DMS114 treated with DMSO at 0.1 percent for 48 hours (cell line): Measurements from ENCODE around the gene PPARD.
A peak's percentile ranks its signal among the peaks of the same experiment; 100 is the strongest.
"Not testable (repeated sequence)": the region's sequence is repeated elsewhere in the genome, so short reads cannot be mapped to it uniquely, and the experiment has no call there.

Source experiments
- DNase-seq: peaks from one replicate; lab custom pipeline; 2025; ENCODE audit not compliant: unreplicated experiment; lab: John Stamatoyannopoulos, UW

The PPARD gene

GRCh38 chr6:35342258-35343091 is at the start of gene PPARD:
Gene PPARD, plus strand, starts transcription at chr6:35342558. Its CDS starts 68,530 bp downstream, at chr6:35411088.
- peak; percentile 97 for DNase-seq

- DNase-seq = no peak
Observed at GRCh38 chr6:35293681-35294080, 48.7 kb upstream of the PPARD start.

- DNase-seq = no peak
Observed at GRCh38 chr6:35294308-35294945, 47.9 kb upstream of the PPARD start.

GRCh38 chr6:35295036-35295435 is 47.3 kb upstream of the PPARD start:
- DNase-seq = no peak

GRCh38 chr6:35295521-35296315 is 46.6 kb upstream of the PPARD start:
- no peak for DNase-seq

- DNase-seq = no peak
Observed at GRCh38 chr6:35296931-35297600, 45.3 kb upstream of the PPARD start.

- no peak for DNase-seq
Observed at GRCh38 chr6:35297601-35298481, 44.5 kb upstream of the PPARD start, which contains the start of gene DEF6. Gene DEF6, plus strand, starts transcription at chr6:35297818. Its CDS starts 39 bp downstream, at chr6:35297857.

- no peak for DNase-seq
Observed at GRCh38 chr6:35298625-35299140, 43.7 kb upstream of the PPARD start.

- DNase-seq = no peak
Observed at GRCh38 chr6:35299674-35300073, 42.7 kb upstream of the PPARD start.

GRCh38 chr6:35300848-35301247 is 41.5 kb upstream of the PPARD start:
- DNase-seq = no peak

GRCh38 chr6:35302604-35303241 is 39.6 kb upstream of the PPARD start:
- no peak for DNase-seq

GRCh38 chr6:35304299-35304698 is 38.1 kb upstream of the PPARD start:
- no peak for DNase-seq

- DNase-seq = no peak
Observed at GRCh38 chr6:35305117-35305516, 37.2 kb upstream of the PPARD start.

- DNase-seq = not testable (repeated sequence)
Observed at GRCh38 chr6:35307138-35307537, 35.2 kb upstream of the PPARD start.

GRCh38 chr6:35308543-35308942 is 33.8 kb upstream of the PPARD start:
- not testable (repeated sequence) for DNase-seq

GRCh38 chr6:35309611-35310264 is 32.6 kb upstream of the PPARD start:
- DNase-seq = no peak

GRCh38 chr6:35310265-35310831 is 32.0 kb upstream of the PPARD start:
- no peak for DNase-seq

- no peak for DNase-seq
Observed at GRCh38 chr6:35311390-35312075, 30.8 kb upstream of the PPARD start.
